HG02852 (cell line): Measurements from ENCODE around the gene STIM1.

ENCODE experiments used
- ATAC-seq: cut with Tn5 transposase; IDR thresholded peaks from one replicate; pipeline ENCODE4 v1.9.1; 2021; ENCODE audit warnings: mild to moderate bottlenecking, moderate library complexity; ENCODE audit not compliant: unreplicated experiment

The STIM1 gene

GRCh38 chr11:4060182-4060923 is 204.9 kb downstream of the STIM1 start:
- no peak for ATAC-seq

- ATAC-seq: no peak
Measured at GRCh38 chr11:4061700-4062099, 206.2 kb downstream of the STIM1 start.

- ATAC-seq: no peak
Measured at GRCh38 chr11:4063348-4063747, 207.9 kb downstream of the STIM1 start.

- ATAC-seq: no peak
Measured at GRCh38 chr11:4064278-4064955, 209.0 kb downstream of the STIM1 start.

GRCh38 chr11:4065086-4065485 is 209.6 kb downstream of the STIM1 start:
- no peak for ATAC-seq

- ATAC-seq: no peak
Measured at GRCh38 chr11:4065601-4066377, 210.3 kb downstream of the STIM1 start.

- no peak for ATAC-seq
Measured at GRCh38 chr11:4066910-4067309, 211.4 kb downstream of the STIM1 start.

- no peak for ATAC-seq
Measured at GRCh38 chr11:4068962-4069361, 213.5 kb downstream of the STIM1 start.

GRCh38 chr11:4071325-4071724 is 215.9 kb downstream of the STIM1 start:
- ATAC-seq: no peak

GRCh38 chr11:4071914-4072313 is 216.4 kb downstream of the STIM1 start:
- no peak for ATAC-seq

GRCh38 chr11:4072668-4073285 is 217.3 kb downstream of the STIM1 start:
- ATAC-seq: no peak

- no peak for ATAC-seq
Measured at GRCh38 chr11:4074266-4074665, 218.8 kb downstream of the STIM1 start.

GRCh38 chr11:4076774-4077173 is 221.3 kb downstream of the STIM1 start:
- no peak for ATAC-seq

- no peak for ATAC-seq
Measured at GRCh38 chr11:4083198-4083597, 227.7 kb downstream of the STIM1 start.

GRCh38 chr11:4084406-4085125 is 229.1 kb downstream of the STIM1 start:
- no peak for ATAC-seq

- no peak for ATAC-seq
Measured at GRCh38 chr11:4085575-4085974, 230.1 kb downstream of the STIM1 start.

GRCh38 chr11:4086575-4087353 is 231.3 kb downstream of the STIM1 start:
- ATAC-seq: no peak

GRCh38 chr11:4087551-4087950 is 232.1 kb downstream of the STIM1 start:
- no peak for ATAC-seq

GRCh38 chr11:4090258-4090657 is 234.8 kb downstream of the STIM1 start:
- ATAC-seq: no peak

- ATAC-seq: no peak
Measured at GRCh38 chr11:4092026-4092425, 236.6 kb downstream of the STIM1 start.
